COR-L47 (cell line): Measurements from ENCODE around the gene GABARAPL2.
A peak's percentile ranks its signal among the peaks of the same experiment; 100 is the strongest.
"Not testable (repeated sequence)": the region's sequence is repeated elsewhere in the genome, so short reads cannot be mapped to it uniquely, and the experiment has no call there.

ENCODE experiments used
- DNase-seq: peaks from one replicate; lab custom pipeline; 2025; lab: John Stamatoyannopoulos, UW

The GABARAPL2 gene

DNA sequence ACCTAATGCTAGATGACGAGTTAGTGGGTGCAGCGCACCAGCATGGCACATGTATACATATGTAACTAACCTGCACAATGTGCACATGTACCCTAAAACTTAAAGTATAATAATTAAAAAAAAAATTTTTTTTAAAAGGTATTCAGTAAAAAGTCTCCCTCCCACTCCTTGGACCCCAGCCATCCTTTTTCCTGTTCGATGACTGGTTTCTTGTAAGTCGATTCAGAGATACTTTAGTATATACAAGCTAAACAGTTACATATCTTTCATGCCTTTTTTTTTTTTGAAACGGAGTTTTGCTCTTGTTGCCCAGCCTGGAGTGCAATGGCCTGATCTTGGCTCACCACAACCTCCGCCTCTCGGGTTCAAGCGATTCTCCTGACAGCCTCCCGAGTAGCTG is 25.7 kb downstream of the GABARAPL2 start:
- DNase-seq = not testable (repeated sequence)

DNA sequence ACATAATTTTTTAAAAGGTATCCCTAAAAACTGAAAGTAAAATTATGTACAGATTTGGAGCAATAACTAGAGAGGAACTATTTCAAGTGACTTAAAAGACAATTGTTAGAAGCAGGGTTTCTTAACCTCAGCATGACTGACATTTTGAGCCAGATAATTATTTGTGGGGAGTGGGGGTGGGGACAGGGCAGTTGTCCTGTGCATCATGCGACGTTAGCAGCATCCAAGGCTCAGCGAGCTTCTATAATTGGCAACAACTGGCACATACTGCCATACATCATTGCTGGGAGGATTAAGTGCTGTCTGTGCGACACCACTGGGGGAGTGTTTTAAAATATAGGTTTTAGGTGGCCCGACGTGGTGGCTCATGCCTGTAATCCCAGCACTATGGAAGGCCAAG is 27.1 kb downstream of the GABARAPL2 start:
- no peak for DNase-seq

DNA sequence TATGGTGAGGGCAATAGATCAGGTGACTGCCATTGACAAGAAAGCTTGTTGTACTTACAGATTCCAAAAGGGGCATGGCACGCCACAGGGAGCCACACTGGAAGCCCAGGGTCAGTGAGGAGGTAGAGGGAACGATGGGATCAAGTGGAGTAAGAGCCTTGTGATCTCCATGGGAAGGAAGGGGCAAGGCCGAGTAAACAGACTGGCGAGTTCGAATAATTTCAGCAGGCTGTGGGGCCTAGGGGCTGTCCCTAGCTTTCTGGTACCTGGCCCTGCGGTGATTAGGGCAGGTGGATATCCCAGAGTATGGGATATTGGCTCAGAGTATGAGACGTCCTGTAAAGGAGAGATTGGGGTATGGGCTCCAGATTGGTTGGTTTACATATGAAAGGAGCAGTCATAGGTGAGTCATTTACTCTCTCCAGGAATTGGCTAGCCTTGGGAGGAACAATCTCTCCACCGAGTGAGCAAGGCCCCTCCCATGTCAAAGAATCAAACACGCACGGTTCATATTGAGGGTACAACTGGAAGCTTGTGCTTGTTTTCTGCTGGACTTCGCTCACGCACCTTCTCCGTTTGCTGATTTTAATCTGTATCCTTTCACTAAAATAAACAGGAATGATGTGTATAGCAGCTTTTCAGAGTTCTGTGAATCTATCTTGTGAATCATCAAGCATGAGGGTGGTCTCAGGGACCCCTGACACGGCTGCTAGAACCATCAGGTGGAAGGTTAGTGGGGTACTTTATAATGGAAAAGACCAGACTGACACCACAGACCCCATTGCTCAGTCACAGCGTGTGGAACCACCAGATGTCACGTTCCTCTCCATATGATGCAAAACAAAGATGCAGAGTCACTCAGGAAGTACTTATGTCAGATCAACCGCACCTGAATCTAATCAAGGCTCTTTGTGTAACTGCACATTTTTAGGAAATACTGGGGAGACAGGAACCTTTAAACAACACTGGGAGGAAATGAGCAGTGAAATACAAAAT is 27.9 kb downstream of the GABARAPL2 start:
- DNase-seq = no peak

DNA sequence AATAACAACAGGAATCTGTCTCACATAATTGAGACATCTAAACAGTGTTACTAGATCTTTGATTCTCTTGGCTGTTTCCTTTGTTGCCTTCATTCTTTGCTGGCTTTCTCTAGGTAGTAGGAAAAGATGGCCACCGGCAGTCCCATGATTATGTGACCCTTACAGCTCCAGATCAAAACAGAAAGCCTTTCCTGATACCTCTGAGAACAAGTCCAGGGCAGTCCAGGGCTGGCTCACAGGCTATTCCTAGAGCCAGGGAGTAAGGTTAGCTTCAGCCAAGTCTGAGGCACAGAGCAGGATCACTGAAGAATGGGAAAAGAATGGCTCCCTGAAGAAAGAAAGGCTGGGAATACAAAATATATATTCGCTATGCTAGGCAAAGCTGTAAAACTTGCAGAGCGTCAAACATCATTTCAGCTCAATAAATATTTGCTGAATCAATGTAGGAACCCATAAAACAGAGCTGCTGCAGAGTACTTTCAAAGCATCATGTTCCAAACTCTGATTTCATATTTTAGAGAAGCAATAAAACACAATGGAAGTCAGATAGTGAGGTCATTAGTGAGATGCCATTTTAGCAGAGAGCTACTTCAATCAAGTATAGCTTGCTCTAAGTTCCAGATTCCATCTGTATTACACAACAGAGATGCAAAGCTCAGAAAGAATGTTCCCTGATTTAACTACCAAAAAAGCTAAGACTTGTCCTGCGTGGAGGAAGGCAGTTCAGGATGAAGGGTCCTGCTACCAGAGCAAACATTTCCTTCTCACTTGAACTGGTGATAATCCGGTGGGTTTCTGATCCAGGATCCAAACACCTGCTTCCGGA is 33.5 kb downstream of the GABARAPL2 start:
- DNase-seq = no peak

DNA sequence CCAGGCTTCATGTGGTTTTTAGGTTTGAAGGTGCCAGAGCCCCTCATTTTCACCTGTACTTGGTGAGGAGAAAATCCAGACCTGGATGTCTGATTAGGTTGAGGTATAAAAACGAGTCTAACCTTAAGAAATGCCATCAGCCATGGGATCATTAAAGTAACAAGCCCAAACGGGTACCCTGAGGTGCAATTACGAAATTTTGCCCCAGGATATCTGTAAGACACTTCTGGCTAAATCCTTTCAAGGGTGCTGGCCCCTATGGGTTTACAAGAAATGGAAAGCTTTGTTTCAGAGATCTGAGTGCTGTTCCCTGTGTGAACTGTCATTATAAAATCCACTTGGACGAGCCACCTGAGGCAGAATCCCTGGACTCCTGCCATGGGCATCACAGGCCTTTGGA is 37.1 kb downstream of the GABARAPL2 start:
- no peak for DNase-seq

DNA sequence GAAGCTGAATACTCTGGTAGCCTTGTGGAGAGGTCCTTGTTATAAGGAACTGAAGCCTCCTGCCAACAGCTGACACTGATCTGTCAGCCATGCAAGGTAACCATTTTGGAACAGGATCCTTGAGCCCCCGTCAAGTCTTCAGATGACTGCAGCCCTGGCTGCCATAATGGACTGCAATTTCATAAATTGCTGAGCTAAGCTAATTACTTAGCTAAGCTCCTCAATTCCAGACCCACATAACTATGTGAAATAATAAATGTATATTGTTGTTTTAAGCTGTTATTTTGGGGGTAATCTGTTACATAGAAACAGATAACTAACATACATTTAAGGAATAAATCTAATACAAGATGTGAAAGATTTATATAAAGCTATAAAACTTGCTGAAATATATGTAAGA is 40.3 kb downstream of the GABARAPL2 start:
- DNase-seq = no peak

DNA sequence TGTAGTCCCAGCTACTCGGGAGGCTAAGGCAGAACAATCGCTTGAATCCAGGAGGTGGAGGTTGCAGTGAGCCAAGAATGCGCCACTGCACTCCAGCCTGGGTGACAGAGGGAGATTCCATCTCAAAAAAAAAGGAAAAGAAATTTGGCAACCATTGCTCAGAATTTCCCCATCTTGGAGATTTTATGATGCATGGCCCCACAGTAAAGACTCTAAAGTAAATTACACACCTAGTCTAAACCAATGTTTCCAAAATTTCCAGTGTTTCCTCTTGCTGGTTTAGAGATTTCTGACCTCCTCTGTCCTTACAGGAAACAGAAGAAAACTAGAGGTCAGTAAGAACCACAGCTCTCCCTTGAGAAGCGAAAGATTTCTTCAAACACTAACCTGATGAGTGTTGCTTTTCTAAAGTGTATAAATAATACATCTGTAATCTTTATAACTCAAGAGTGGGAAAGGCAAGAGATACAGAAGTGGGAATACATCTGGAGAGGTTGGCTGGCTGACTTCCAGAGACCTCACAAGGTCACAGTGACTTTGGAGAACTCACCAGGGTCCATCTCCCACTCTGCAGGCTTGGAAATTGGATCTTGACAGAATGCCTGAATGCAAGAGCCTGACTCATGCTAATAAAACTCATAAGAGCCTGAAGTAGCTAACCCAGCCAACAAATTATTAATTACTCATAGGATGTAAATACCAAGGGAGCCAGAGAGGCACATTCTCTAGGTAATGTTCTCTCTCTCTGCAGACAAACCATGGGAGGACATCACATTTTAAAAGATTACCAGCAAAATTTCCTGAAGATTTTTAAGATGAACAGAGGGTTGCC is 48.1 kb downstream of the GABARAPL2 start:
- no peak for DNase-seq

DNA sequence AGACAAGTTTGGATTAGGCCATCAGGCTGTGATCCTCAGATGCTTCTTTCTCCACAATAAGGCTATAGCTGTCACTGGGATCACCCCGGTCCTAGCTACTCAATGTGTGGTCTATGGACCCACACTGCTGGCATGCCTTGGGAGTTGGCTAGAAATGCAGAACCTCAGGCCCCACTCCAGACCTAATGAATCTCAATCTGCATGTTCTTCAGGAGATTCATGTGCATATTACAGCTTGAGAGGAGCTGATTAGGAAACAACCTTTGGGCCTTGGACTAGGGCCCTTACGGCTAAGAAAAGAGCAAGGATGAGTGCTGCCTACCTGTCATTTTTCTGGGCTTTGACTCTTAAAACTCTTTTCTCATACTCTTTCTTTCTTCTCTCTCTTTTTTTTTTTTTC is 49.4 kb downstream of the GABARAPL2 start:
- no peak for DNase-seq

DNA sequence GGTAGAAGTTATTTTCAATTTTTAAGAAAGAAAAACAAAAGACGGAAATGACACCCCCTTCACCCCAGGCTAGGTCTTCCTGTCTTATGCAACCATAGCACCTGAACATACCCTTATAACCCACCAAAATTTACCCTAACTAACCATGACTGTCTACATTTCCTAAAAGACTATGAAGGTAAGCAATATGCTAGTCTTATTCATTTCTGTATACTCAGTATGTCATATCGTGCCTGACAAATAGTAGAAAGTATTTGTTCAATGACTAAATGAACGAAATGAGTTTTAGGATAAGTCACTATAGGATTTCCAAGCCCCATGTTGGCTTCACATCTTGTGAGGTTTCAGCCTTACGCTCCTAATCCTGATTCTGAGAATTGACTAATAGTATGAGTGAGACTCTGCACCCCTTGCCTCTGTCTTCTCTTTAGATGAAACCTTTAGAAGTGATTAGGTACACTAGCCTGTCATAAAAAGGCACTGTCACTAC is 50.4 kb downstream of the GABARAPL2 start:
- DNase-seq = no peak

DNA sequence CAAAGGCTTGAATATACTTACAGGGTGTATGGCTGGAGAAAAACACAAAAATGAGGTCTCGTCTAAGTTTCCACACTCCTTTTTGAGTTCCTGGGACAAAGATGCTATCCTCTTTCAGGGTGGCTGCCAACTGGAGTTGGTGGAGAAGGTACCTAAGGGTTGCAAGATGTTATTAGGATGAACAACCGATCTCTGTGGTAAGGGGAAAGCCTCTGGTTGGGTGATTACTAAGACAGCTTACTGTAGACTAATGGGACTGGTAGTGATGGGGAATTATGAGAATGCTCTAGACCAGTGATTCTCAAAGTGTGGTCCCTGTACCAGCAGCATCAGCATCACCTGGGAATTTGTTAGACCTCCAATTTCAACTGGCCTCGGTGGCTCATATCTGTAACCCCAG is 50.9 kb downstream of the GABARAPL2 start:
- no peak for DNase-seq

DNA sequence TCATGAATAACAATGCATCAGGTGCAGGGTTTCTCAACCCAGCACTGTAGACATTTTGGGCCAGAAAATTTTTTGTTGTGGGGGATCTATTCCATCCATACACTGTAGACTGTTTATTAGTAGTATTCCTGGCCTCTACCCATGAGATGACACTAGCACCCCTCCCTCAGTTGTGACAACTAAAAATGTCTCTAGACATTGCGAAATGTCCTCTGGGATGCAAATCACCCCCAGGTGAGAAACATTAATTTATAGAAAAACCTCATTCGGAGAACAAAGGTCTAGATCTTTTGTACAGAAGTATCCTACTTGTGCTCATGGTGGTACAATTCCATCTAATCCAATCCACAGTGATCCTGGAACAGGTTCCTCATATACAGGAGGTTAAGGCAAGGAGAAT is 52.6 kb downstream of the GABARAPL2 start:
- DNase-seq = no peak

DNA sequence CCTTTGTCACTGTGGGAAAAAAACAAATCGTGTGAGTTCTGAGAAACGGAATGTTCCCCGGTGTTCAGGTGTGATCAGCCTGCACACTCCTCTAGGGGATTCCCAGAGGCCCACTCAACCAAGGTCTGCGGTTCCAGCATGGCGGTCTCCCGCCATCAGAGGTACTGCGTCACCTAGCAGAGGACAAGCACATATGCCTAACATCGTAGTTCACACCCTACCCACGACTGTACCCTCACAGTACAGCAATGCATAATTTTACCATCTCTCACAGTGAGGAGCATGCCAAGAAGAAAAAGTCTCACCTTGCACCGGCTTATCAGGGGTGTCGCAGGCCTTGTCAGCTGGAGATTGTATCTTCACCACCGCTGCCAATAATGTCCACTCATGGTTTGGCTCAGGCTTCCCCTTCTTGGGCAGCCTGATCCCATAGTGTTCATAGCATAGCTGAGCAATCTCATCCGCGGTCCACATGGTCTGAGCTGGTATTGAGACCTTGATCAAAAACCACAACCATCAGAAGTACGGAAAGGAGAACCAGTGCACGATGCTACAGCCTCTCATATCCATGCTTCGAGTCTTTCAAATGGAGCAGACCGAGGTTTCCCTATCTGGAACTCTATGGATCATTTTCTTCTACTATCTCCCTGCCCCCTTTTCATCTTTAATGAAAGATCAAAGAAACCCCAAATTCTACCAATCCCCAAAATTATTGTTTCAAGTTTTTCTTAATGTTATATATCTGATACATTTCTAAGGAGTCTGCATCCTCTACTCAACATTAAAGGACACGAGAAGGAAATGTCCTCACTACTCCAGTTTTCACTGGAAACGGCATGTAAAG is 54.4 kb downstream of the GABARAPL2 start:
- no peak for DNase-seq

DNA sequence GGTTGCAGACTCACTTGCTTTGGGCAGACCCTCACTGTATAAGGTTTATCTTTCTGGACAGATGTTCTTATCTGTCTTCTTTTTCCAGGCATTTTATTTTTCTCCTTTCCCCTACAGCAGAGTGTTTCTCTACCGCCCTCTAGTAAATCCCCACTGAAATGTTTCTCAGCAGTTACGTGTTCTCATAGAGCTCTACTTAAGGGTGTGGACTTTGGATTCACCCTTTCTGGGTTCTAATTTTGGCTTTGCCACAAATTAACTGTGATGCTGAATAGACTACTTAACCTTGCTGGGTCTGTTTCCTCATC is 54.9 kb downstream of the GABARAPL2 start:
- peak; percentile 11 for DNase-seq

DNA sequence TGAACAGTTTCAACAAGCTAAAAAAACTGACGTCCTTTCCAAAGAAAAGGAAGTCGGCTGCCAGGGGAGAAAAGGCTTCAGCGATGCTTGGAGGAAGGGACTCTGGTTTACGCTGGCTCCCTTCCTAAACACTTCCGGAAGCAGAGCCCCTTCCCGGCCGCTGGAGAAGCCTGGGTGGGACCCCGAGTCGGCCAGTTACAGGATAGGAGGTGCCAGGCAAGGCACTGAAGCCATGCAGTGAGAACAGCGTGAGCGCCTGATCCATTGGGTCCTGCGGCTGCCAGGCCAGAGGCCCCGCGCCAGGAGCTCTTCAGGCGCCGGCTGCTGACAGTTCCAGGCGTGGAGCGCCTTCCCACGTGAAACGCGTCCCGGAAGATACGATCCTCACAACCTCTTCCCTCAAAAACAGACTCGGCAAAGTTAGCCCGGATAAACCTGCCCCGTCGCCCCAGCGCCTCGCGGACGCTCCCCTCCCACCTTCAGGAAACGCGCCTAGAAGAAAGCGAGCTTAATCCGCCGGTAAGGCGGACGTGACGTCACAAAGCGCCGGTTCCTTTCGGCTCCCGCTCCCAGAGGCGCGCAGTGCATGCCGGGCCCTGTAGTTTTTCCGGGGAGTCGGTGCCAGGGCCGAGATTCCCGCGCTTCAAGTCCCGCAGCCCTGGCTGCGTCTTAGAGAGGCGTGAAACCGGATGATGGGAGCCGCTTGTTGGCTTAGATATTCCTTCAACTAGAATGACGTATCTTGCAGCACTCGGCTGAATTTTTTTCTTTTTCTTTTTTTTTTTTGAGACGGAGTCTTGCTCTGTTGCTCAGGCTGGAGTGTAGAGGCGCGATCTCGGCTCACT is 56.8 kb downstream of the GABARAPL2 start, which contains the start of gene ADAT1:
Gene ADAT1, minus strand, starts transcription at position 521 of the 845 bp plus-strand sequence. CDS start 2,482 bp downstream, outside the sequence.
- DNase-seq = peak; percentile 97

DNA sequence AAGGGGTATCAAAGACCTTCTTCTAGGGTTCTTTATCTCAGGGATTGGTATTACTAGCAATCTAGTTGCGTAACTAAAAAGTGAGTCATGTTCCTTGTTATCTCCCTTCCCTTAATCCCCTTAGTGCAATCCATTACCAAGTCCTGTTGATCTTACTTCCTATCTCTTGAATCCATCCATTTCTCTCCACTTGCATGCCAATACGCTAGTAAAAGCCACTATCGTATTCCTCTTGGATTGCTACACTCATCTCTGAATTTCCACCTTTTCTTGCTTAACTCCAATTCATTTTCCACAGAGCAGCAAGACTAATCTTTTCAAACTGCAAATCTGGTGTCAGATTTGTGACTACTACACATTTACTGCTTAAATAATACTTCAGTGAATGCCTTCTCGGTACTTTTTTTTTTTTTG is 58.7 kb downstream of the GABARAPL2 start:
- DNase-seq = no peak

DNA sequence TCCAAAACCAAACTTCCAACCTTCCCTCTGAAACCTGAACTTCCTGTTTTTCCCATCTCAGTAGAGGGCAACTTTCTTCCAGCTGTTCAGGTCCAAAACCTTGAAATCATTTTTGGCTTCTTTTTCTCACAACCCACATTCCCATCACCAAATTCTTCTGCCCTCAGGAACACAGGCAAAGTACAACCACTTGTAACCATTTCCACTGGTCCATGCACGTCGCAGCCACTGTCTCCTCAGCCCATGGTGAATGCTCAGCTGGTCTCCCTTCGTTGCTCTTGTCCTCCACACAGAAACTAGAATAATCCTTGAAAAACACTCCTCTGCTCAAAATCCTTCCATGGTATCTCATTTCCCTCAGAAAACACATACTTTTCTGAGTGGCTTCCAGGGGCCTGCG is 60.6 kb downstream of the GABARAPL2 start:
- DNase-seq = no peak
